Chondrocyte (in vitro differentiated cells): ENCODE data around the gene C12orf57. TPM values are rescaled to one million over a fixed set of nuclear protein-coding genes. Genes with fewer than 3 reads are reported as not detected.

Source experiments
- DNase-seq: peaks from one replicate; pipeline ENCODE4 v3.0.0; 2021; ENCODE audit warnings: mixed read lengths, low spot score
- H3K27ac Mint-ChIP-seq: one replicate; pipeline ENCODE4 v1.8.0; 2021; ENCODE audit warnings: mild to moderate bottlenecking, moderate library complexity, mixed read lengths; ENCODE audit not compliant: unreplicated experiment
- H3K27me3 Mint-ChIP-seq: 2 replicates; pipeline ENCODE4 v1.8.0; 2021; ENCODE audit warnings: low read depth, mixed read lengths
- H3K36me3 Mint-ChIP-seq: 2 replicates; pipeline ENCODE4 v1.8.0; 2021; ENCODE audit warnings: low read depth, mixed read lengths
- H3K4me1 Mint-ChIP-seq: 2 replicates; pipeline ENCODE4 v1.8.0; 2021; ENCODE audit warnings: low read depth, mild to moderate bottlenecking, mixed read lengths
- H3K4me3 Mint-ChIP-seq: one replicate; pipeline ENCODE4 v1.8.0; 2021; ENCODE audit warnings: mild to moderate bottlenecking, moderate library complexity, mixed read lengths; ENCODE audit not compliant: unreplicated experiment
- H3K9me3 Mint-ChIP-seq: 2 replicates; pipeline ENCODE4 v1.8.0; 2021; ENCODE audit warnings: low read depth, mixed read lengths
- CTCF ChIP-seq: fragments of 200-600 bp; sonication (generic); IDR thresholded peaks from 2 replicates; pipeline ENCODE4 v1.5.0; 2021; ENCODE audit warnings: antibody characterized with exemption, mild to moderate bottlenecking, moderate library complexity
- total RNA-seq: library from RNA; stranded (reverse); gene quantifications from 3 replicates; pipeline ENCODE4 v1.2.1, GENCODE V29; 2021

Gene C12orf57
- total RNA-seq, 1 donor from 2014 or later, result 233 TPM

DNA sequence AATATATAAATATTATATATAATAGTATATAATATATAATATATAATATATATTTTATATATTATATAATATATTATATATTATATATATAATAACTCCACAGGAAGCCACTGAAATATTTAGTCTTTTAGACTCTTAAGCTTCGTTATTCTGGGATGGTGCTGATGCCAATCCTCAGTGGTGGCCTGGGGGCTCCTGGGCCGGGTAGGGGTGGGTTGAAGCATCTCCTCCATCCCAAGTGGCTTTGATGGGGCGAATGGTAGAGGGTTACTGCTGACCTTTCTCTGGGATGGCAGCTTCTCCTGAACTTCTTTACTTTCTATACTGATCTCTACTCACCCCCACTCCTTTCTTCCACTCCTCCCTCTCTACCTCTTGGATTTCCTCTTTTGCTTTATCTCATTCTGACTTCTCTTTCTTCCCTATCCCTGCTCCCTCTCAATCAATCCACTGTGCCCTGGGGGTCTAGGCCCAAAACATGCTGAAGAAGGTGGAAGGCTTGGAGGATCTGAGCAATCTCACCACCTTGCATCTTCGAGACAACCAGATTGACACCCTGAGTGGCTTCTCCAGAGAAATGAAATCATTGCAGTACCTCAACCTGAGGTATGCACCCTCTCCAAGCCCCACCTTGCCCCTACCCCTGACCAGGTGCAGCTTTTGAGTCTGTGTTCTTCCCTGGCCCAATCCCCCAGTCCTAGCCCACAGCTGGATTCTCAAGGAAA, 34.2 kb upstream of the C12orf57 start:
- DNase-seq, result peak; percentile 17
- Mint-ChIP-seq H3K27ac (no peak overlapping the region), H3K27me3 (no peaks in the 10 kb centered on the region), H3K4me3 (no peak overlapping the region), H3K9me3 (no peaks in the 10 kb centered on the region), H3K4me1 (peaks cover 11% of the 10 kb centered on the region), H3K36me3 (no peaks in the 10 kb centered on the region)
- no peak for TF ChIP-seq CTCF

- Mint-ChIP-seq H3K9me3 (no peaks in the 10 kb centered on the region), H3K4me1 (peaks cover 31% of the 10 kb centered on the region), H3K27ac (no peak overlapping the region), H3K27me3 (no peaks in the 10 kb centered on the region), H3K4me3 (no peak overlapping the region), H3K36me3 (peaks cover 5% of the 10 kb centered on the region)
- DNase-seq, result peak; percentile 18
- no peak for TF ChIP-seq CTCF
Measured at GRCh38 chr12:6912164-6912935, 31.5 kb upstream of the C12orf57 start.

- peak within 1 kb of the TSS; percentile 65 for H3K27ac Mint-ChIP-seq
- peaks cover 31% of the 10 kb centered on the region for H3K4me1 Mint-ChIP-seq
- peak within 1 kb of the TSS; percentile 84 for H3K4me3 Mint-ChIP-seq
- no peak for TF ChIP-seq CTCF
- peak; percentile 90 for DNase-seq
- H3K36me3 Mint-ChIP-seq, result peaks cover 5% of the 10 kb centered on the region
- no peaks in the 10 kb centered on the region for H3K9me3 Mint-ChIP-seq
- H3K27me3 Mint-ChIP-seq, result no peaks in the 10 kb centered on the region
Measured at GRCh38 chr12:6914246-6914946, 29.4 kb upstream of the C12orf57 start, which contains the start of gene ENO2. Gene ENO2 (plus strand): TSS chr12:6914580. CDS start chr12:6915833, 1,253 bp downstream.

DNA sequence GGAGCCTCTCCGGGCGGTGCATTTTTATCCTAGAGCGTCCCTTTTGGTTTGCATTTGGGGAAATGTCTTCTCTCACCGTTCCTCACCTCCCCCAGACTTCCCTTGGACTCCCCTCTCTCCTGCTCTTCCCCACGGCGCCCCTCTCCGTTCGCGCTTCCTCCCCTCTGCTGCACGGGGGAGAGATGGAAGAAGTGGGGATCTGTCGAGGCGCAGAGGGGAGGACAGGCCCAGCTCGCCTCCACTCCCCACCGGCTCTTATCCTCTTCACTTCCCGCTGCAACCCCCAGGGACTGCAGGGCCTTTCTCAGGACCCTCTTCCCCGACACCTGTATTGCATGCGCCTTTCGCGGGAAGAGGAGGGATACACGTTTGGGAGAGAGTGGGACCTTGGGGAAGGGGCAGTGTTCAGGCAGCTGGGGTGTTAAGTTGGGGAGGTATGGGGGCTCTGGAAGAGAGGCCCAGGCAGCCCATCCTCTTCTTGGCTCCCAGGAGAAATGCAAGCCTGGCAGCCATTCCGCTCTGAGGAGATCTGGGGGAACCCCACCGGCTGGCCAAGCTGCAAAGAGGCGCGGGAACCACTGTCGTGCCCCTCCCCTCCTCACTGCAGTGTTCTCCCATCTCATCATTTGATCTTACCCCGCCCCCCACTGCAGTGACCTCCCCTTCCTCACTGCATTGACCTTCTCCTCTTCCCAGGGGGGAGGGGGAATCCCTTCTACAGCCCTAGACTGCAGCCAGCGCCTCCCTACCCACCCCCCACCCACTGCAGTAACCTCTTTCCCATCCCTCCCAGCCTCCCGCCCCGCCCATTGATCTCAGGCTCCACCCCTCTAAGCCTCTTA, 28.7 kb upstream of the C12orf57 start:
- TF ChIP-seq CTCF, result no peak
- Mint-ChIP-seq H3K4me1 (peaks cover 31% of the 10 kb centered on the region), H3K9me3 (no peaks in the 10 kb centered on the region), H3K36me3 (peaks cover 9% of the 10 kb centered on the region), H3K27me3 (no peaks in the 10 kb centered on the region), H3K4me3 (peak overlapping the region; percentile 84), H3K27ac (peak overlapping the region; percentile 57)
- peak; percentile 68 for DNase-seq
